Thyroid gland (tissue), 4 donors: ENCODE measurements around the gene UCHL1. TPM values are rescaled to one million over a fixed set of nuclear protein-coding genes. Genes with fewer than 3 reads are reported as not detected.
A peak's percentile ranks its signal among the peaks of the same experiment; 100 is the strongest.

ENCODE experiments used
- DNase-seq, 2 donors: peaks; one replicate each; pipeline ENCODE4 v3.0.0-alpha.2; 2019
- H3K27ac ChIP-seq, 3 donors: fragments of 200-600 bp; sonication (generic); 1 replicate in 2 of 3; 2 replicates in 1 of 3; pipeline ENCODE4 v1.5.1; 2016 to 2019; ENCODE audit warnings: mild to moderate bottlenecking in 1 of 3, moderate library complexity in 1 of 3
- H3K27me3 ChIP-seq: fragments of 200-600 bp; sonication (generic); one replicate; pipeline ENCODE4 v1.5.1; 2019
- H3K36me3 ChIP-seq, 2 donors: fragments of 200-600 bp; sonication (generic); one replicate each; pipeline ENCODE4 v1.5.1; 2016 to 2019
- H3K4me1 ChIP-seq, 2 donors: fragments of 200-600 bp; sonication (generic); one replicate each; pipeline ENCODE4 v1.5.1; 2017 to 2019
- H3K4me3 ChIP-seq, 3 donors: fragments of 200-600 bp; sonication (generic); replicated peaks in 1 of 3; 1 replicate in 2 of 3; 2 replicates in 1 of 3; pipeline ENCODE4 v1.5.1; 2016; ENCODE audit warnings: mild to moderate bottlenecking in 1 of 3
- H3K9me3 ChIP-seq: fragments of 200-600 bp; sonication (generic); one replicate; pipeline ENCODE4 v1.5.1; 2017
- CTCF ChIP-seq, 6 experiments: fragments of 200-600 bp in 3 of 6; fragments of 450-650 bp in 3 of 6; sonication (generic) in 3 of 6; IDR thresholded peaks; one replicate each; pipeline ENCODE4 v1.5.1; 2016 to 2019; ENCODE audit warnings: antibody characterized with exemption in 6 of 6, mild to moderate bottlenecking in 2 of 6, inconsistent platforms in 1 of 6, moderate library complexity in 1 of 6
- POLR2A ChIP-seq, 2 donors: fragments of 450-650 bp; IDR thresholded peaks; one replicate each; pipeline ENCODE4 v1.6.1; 2017; ENCODE audit warnings: antibody characterized with exemption in 2 of 2, mild to moderate bottlenecking in 2 of 2, moderate library complexity in 1 of 2
- WGBS, 2 donors: methylation state at CpG; one replicate each; pipeline ENCODE4 v1.1.5; 2017; 5-methylcytosine and 5-hydroxymethylcytosine counted together
- intact Hi-C: fragments of 100-400 bp; cut with DNase I; formaldehyde crosslinking; loops from one replicate; pipeline ENCODE4 v1.15.1; 2023
- total RNA-seq, 4 donors: library from RNA; depleted of rRNA; stranded (reverse); fragments of >200 nt; gene quantifications; one replicate each; pipeline ENCODE4 v1.2.3, GENCODE V29; 2016

The UCHL1 gene
- total RNA-seq, 4 donors from 2014 or later, result 28.2 to 245 (median 116) TPM

GRCh38 chr4:41256131-41256739, 493 bp upstream of the UCHL1 start:
- TF ChIP-seq POLR2A (IDR thresholded peaks at IDR 0.05) (no peak), CTCF (IDR thresholded peaks at IDR 0.05) (no peak)
- 41 to 47% methylated on average over 13 of the region's 13 CpGs for WGBS, 2 donors
- no peak for DNase-seq
- H3K9me3 ChIP-seq, result no peaks in the 10 kb centered on the region
- intact Hi-C loops, result no loop called here
- H3K27ac ChIP-seq, result no peak overlapping the region
- H3K27me3 ChIP-seq, result no peaks in the 10 kb centered on the region
- H3K36me3 ChIP-seq, result no peaks in the 10 kb centered on the region
- H3K4me1 ChIP-seq, result peaks cover 6 to 17% of the 10 kb centered on the region in 2 donors
- H3K4me3 ChIP-seq, result peak overlapping the region in 1 of 3 donors; percentile 43

GRCh38 chr4:41257257-41257901, 651 bp downstream of the UCHL1 start:
- intact Hi-C loops, result no loop called here
- peak in 1 of 2 donors; percentile 11 for TF ChIP-seq POLR2A (IDR thresholded peaks at IDR 0.05)
- TF ChIP-seq CTCF (IDR thresholded peaks at IDR 0.05), result no peak
- Histone ChIP-seq H3K27me3 (no peaks in the 10 kb centered on the region), H3K27ac (no peak overlapping the region), H3K4me3 (peak overlapping the region in 2 of 3 donors; percentile 24 to 43), H3K4me1 (peaks cover 6 to 17% of the 10 kb centered on the region in 2 donors), H3K9me3 (no peaks in the 10 kb centered on the region), H3K36me3 (no peaks in the 10 kb centered on the region)
- DNase-seq, result peak; percentile 65 to 70
- 0 to 20% methylated on average over 2 to 4 of the region's 69 CpGs for WGBS, 2 donors

- TF ChIP-seq CTCF (IDR thresholded peaks at IDR 0.05) (no peak), POLR2A (IDR thresholded peaks at IDR 0.05) (no peak)
- Histone ChIP-seq H3K36me3 (no peaks in the 10 kb centered on the region), H3K4me3 (peak overlapping the region in 1 of 3 donors; percentile 43), H3K27me3 (no peaks in the 10 kb centered on the region), H3K4me1 (peaks cover 6 to 17% of the 10 kb centered on the region in 2 donors), H3K9me3 (no peaks in the 10 kb centered on the region), H3K27ac (no peak overlapping the region)
- no peak for DNase-seq
- intact Hi-C loops, result no loop called here
- WGBS, 2 donors, result 33 to 41% methylated on average over 11 of the region's 11 CpGs
Observed at GRCh38 chr4:41257906-41258305, 1.2 kb downstream of the UCHL1 start.

- TF ChIP-seq CTCF (IDR thresholded peaks at IDR 0.05), result peak in 4 of 6 experiments; percentile 41 to 62 (median 48)
- TF ChIP-seq POLR2A (IDR thresholded peaks at IDR 0.05), result no peak
- peak; percentile 51 to 61 for DNase-seq
- no peaks in the 10 kb centered on the region for H3K9me3 ChIP-seq
- peak overlapping the region in 1 of 3 donors; percentile 10 for H3K27ac ChIP-seq
- intact Hi-C loops, result no loop called here
- H3K4me3 ChIP-seq, result no peak overlapping the region
- 69 to 76% methylated on average over 5 of the region's 5 CpGs for WGBS, 2 donors
- no peaks in the 10 kb centered on the region for H3K27me3 ChIP-seq
- H3K36me3 ChIP-seq, result no peaks in the 10 kb centered on the region
- H3K4me1 ChIP-seq, result peaks cover 6 to 17% of the 10 kb centered on the region in 2 donors
Observed at GRCh38 chr4:41258783-41259182, 2.1 kb downstream of the UCHL1 start.

GRCh38 chr4:41260116-41260733, 3.5 kb downstream of the UCHL1 start:
- Histone ChIP-seq H3K4me3 (no peak overlapping the region), H3K36me3 (no peaks in the 10 kb centered on the region), H3K27ac (no peak overlapping the region), H3K27me3 (no peaks in the 10 kb centered on the region), H3K9me3 (no peaks in the 10 kb centered on the region), H3K4me1 (peaks cover 6 to 17% of the 10 kb centered on the region in 2 donors)
- DNase-seq, result no peak
- intact Hi-C loops, result no loop called here
- TF ChIP-seq CTCF (IDR thresholded peaks at IDR 0.05) (no peak), POLR2A (IDR thresholded peaks at IDR 0.05) (no peak)
- 79 to 83% methylated on average over 9 of the region's 9 CpGs for WGBS, 2 donors
